ENCODE results near the gene TERT. TPM values are rescaled to one million over a fixed set of nuclear protein-coding genes. Genes with fewer than 3 reads are reported as not detected.

TERT gene
- total and polyA plus RNA-seq, 2 of the 8 experiments (the other 6 are each of a cell fraction or from before 2014, with no cell fraction given), result 13.1 to 23.1 TPM

DNA sequence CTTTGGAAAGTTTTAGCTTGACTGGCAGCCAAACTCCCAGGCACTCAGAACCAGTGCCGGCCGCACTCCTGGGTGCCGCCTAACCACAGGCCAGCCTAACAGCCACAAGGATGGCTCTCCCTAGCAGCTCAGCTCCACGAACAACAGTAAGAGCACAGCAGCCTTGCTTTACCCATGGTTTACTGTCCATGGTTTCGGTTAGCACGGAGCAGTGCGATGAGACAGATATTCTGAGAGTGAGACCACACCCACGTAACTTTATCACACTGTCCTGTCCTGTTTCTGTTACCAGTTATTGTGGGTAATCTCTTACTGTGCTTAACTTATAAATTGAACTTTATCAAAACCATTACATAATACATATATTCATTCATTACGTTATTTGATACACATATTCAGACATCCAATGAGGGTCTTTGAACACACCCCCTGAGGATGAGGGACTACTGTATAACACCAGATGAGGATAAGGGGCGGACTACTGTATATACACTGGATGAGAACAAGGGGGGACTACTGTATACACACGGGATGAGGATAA lies 37.7 kb upstream of the TERT start:
- Histone ChIP-seq H3K9me3 (ENCODE audit: insufficient read depth in 2 of 2, low read depth in 1 of 2, low read length in 1 of 2) (peaks cover 0 to 4% of the 10 kb centered on the region in 2 experiments; a peak in 1 of 4 replicates), H4K91ac (replicated peaks; ENCODE audit: insufficient read length, low read length) (no peak overlapping the region), H3K4ac (replicated peaks; ENCODE audit: insufficient read length, low read depth, low read length) (no peak overlapping the region), H3K9ac (replicated peaks in 1 of 4; ENCODE audit: extremely low read depth in 1 of 4, low read depth in 3 of 4, low read length in 3 of 4) (no peak overlapping the region), H4K20me1 (replicated peaks in 1 of 2; ENCODE audit: control insufficient read depth in 1 of 2, insufficient read depth in 2 of 2, low read length in 2 of 2) (peaks cover 10 to 20% of the 10 kb centered on the region in 2 experiments), H3K36me3 (ENCODE audit: control insufficient read depth in 2 of 4, insufficient read depth in 4 of 4, low read length in 3 of 4) (peaks cover 20 to 64% (median 55%) of the 10 kb centered on the region in 4 experiments), H2AK5ac (ENCODE audit: low read depth, low read length) (no peak overlapping the region), H2BK20ac (ENCODE audit: low read length) (no peak overlapping the region), H3K56ac (replicated peaks; ENCODE audit: insufficient read length, low read depth, low read length) (no peak overlapping the region), H3K4me2 (ENCODE audit: insufficient read depth in 1 of 2, low read depth in 2 of 2, low read length in 2 of 2) (no peak overlapping the region), H3K14ac (ENCODE audit: insufficient read length) (no peak overlapping the region), H4K8ac (ENCODE audit: extremely low read depth, insufficient read depth, low read length) (no peak overlapping the region), H2AFZ (ENCODE audit: low read length) (no peak overlapping the region), H3K79me1 (ENCODE audit: low read depth, low read length) (peaks cover 4% of the 10 kb centered on the region; the same call in 1 of the 2 replicates), H3K4me1 (replicated peaks in 1 of 4; ENCODE audit: control insufficient read depth in 3 of 4, insufficient read depth in 4 of 4, low read length in 3 of 4) (no peaks in the 10 kb centered on the region; a peak in 1 of 7 replicates), H3K23ac (ENCODE audit: insufficient read length) (no peak overlapping the region), H3K18ac (ENCODE audit: extremely low read depth, low read length) (no peak overlapping the region), H3K23me2 (ENCODE audit: low read depth, low read length) (no peaks in the 10 kb centered on the region), H2BK12ac (ENCODE audit: low read depth, low read length) (no peak overlapping the region), H2BK120ac (replicated peaks; ENCODE audit: low read depth, low read length) (no peak overlapping the region), H2BK15ac (ENCODE audit: low read length) (no peak overlapping the region), H3K27me3 (replicated peaks in 1 of 4; ENCODE audit: control insufficient read depth in 3 of 4, extremely low read depth in 1 of 4, insufficient read depth in 3 of 4, low read length in 3 of 4) (no peaks in the 10 kb centered on the region), H2BK5ac (ENCODE audit: low read depth, low read length) (no peak overlapping the region; the same call in 1 of the 2 replicates), H3K4me3 (ENCODE audit: extremely low read depth in 1 of 4, insufficient read depth in 2 of 4, low read depth in 3 of 4, low read length in 4 of 4) (no peak overlapping the region), H3K79me2 (ENCODE audit: control insufficient read depth in 1 of 2, insufficient read depth in 2 of 2, low read length in 2 of 2) (peaks cover 0 to 6% of the 10 kb centered on the region in 2 experiments; a peak in 2 of 4 replicates), H3K27ac (ENCODE audit: low read depth, low read length) (no peak overlapping the region), H4K5ac (ENCODE audit: insufficient read length, low read depth, low read length) (no peak overlapping the region)
- CTCF ChIA-PET (ENCODE audit: partially characterized antibody), result interaction anchor here (0.9 kb wide), 1 partner anchor 16 kb away, joined by 3 read pairs; no protein-coding TSS in a partner anchor
- DNase-seq (ENCODE audit: low read depth in 1 of 2, low spot score in 2 of 2) (no peak), FAIRE-seq (no peak)
- WGBS, 2 experiments (ENCODE audit: extremely low coverage in 1 of 2, insufficient coverage in 1 of 2, insufficient read length in 1 of 2, insufficient replicate concordance in 2 of 2, low coverage in 1 of 2, low lambda C conversion rate in 2 of 2, missing lambda C conversion rate in 1 of 2), result 92% methylated on average over 11 of the region's 11 CpGs; no CpG with 5 or more reads in 1 of the 2 experiments
- POLR2A ChIA-PET (ENCODE audit: partially characterized antibody), result interaction anchor here (1.7 kb wide), 1 partner anchor 14 kb away, joined by 5 read pairs; no protein-coding TSS in a partner anchor
- TF ChIP-seq CHD2 (IDR thresholded peaks at IDR 0.05; ENCODE audit: low read length) (no peak), EP300 (IDR thresholded peaks at IDR 0.05; ENCODE audit: borderline replicate concordance in 1 of 2, low read depth in 2 of 2, low read length in 2 of 2) (no peak), CEBPB (IDR thresholded peaks at IDR 0.05; ENCODE audit: low read depth, low read length) (no peak), CHD1 (IDR thresholded peaks at IDR 0.05; ENCODE audit: low read depth, low read length) (no peak), GABPA (IDR thresholded peaks at IDR 0.05; ENCODE audit: borderline replicate concordance, insufficient read depth, low read length) (no peak), POU5F1 (IDR thresholded peaks at IDR 0.05; ENCODE audit: low read depth, low read length) (no peak), SP2 (IDR thresholded peaks at IDR 0.05; ENCODE audit: low read length) (no peak), CTBP2 (IDR thresholded peaks at IDR 0.05; ENCODE audit: borderline replicate concordance, insufficient read depth, insufficient read length, low read length) (no peak), NRF1 (IDR thresholded peaks at IDR 0.05; ENCODE audit: low read depth, low read length) (no peak), GTF2F1 (IDR thresholded peaks at IDR 0.05; ENCODE audit: borderline replicate concordance, low read depth, low read length) (no peak)
- TF ChIP-seq, protein P1, sequence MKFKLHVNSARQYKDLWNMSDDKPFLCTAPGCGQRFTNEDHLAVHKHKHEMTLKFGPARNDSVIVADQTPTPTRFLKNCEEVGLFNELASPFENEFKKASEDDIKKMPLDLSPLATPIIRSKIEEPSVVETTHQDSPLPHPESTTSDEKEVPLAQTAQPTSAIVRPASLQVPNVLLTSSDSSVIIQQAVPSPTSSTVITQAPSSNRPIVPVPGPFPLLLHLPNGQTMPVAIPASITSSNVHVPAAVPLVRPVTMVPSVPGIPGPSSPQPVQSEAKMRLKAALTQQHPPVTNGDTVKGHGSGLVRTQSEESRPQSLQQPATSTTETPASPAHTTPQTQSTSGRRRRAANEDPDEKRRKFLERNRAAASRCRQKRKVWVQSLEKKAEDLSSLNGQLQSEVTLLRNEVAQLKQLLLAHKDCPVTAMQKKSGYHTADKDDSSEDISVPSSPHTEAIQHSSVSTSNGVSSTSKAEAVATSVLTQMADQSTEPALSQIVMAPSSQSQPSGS (IDR thresholded peaks at IDR 0.05; ENCODE audit: low read length), result no peak
